GM12878 (cell line): ENCODE results near the gene TSPO2.

ENCODE experiments used
- CTCF ChIP-seq, 3 experiments: IDR thresholded peaks in 2 of 3; conservative IDR thresholded peaks in 1 of 3; 2 replicates each; pipeline ENCODE4 v1.5.1; 2011; ENCODE audit warnings: low read depth in 3 of 3, low read length in 3 of 3, mild to moderate bottlenecking in 3 of 3, control low read depth in 2 of 3, moderate library complexity in 2 of 3, inconsistent platforms in 1 of 3, mixed read lengths in 1 of 3; ENCODE audit not compliant: control insufficient read depth in 2 of 3, insufficient read depth in 1 of 3; ENCODE audit errors: extremely low read depth in 1 of 3
- FOXM1 ChIP-seq: IDR thresholded peaks from 2 replicates; pipeline ENCODE4 v1.6.1; 2012; ENCODE audit warnings: low read depth, mild to moderate bottlenecking, inconsistent platforms, low read length, moderate library complexity
- POLR2A ChIP-seq: IDR thresholded peaks from 2 replicates; pipeline ENCODE4 v1.6.1; 2011; ENCODE audit warnings: low read depth, mild to moderate bottlenecking, low read length
- PRDM15 ChIP-seq: fragments of 450-650 bp; formaldehyde crosslinking; IDR thresholded peaks from 2 replicates; pipeline ENCODE4 v1.4.0; 2020; ENCODE audit warnings: mild to moderate bottlenecking, moderate library complexity
- RFX5 ChIP-seq: IDR thresholded peaks from 2 replicates; pipeline ENCODE4 v1.6.1; 2011; ENCODE audit warnings: low read depth, low read length, improper control_type of control experiment
- USF1 ChIP-seq: IDR thresholded peaks from 2 replicates; pipeline ENCODE4 v1.6.1; 2011; ENCODE audit warnings: borderline replicate concordance, low read depth, mild to moderate bottlenecking, moderate library complexity, mixed read lengths, low read length; ENCODE audit not compliant: insufficient read depth; ENCODE audit errors: extremely low read length

DNA sequence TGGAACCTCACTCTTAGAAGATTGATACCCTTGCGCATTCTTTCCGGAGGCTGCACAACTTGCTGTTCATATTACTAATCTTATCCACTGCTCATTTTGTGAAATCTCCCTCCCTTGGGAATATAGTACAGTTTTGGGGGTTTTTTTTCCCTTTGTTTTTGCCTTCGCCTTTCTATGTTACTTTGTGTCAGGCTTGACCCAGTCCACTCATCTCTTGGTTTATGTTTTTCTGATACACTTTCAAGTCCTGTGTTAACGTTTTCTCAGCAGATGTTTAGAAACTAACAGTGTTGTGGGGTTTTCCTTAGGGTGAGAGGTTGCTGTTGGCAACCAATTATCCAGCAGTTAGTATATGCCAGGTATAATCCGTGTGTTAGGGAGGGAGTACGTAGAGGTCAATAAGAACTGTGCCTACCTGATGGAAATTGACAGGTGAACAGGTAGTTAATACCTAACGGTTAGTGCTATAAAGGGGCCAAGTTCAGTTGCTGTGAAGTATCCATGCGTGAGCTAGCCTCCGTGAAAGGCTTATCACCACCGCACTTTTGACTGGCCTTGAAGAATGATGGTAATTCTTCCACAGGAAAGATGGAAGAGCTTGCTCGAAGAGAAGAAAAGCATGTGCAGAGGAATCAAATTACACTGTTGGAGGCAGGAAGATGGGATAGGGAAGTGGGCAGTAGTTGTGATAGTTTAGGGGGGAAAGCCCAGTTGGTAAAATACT lies 31.9 kb downstream of the TSPO2 start:
- TF ChIP-seq POLR2A (no peak), RFX5 (no peak), PRDM15 (CRISPR knock-in tag) (no peak), USF1 (no peak), FOXM1 (no peak), CTCF (IDR thresholded peaks at IDR 0.05 in 2 of 3, conservative IDR thresholded peaks at IDR 0.05 in 1 of 3; ENCODE audit: control insufficient read depth in 2 of 3, extremely low read depth in 1 of 3, insufficient read depth in 1 of 3, low read depth in 3 of 3, low read length in 3 of 3) (no peak)
